ENCODE results near the gene DRD2.
"Not testable (repeated sequence)": the region's sequence is repeated elsewhere in the genome, so short reads cannot be mapped to it uniquely, and the experiment has no call there.

The DRD2 gene
- total RNA-seq = 0 to 0.04 reads per million in 2 donors

DNA sequence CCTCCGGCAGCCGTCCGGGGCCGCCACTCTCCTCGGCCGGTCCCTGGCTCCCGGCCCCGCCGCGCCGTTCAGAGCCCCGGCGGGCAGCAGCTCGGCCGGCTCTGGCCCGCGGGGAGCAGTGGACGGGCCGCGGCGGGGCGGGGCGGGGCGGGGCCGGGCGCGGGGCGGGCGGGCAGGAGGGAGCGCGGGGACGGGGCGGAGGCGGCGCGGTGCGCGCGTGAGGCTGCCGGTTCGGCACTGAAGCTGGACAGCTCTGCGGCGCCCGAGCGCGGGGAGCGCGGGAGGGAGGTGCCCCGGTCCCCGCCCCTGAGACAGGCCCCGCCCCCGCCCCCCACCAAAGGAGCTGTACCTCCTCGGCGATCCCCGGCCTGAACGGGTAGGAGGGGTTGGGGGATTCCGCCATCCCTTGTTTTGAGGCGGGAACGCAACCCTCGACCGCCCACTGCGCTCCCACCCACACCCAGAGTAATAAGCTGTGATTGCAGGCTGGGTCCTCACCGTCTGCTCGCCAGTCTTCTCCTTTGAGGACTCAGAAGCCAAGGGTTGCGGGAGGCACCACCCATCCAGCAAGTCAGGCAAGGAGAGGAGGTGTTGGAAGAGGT is at the start of gene DRD2:
Gene DRD2, minus strand, starts transcription at position 239 of the 602 bp plus-strand sequence. CDS start 50,747 bp downstream, outside the sequence.
- no peak for DNase-seq

DNA sequence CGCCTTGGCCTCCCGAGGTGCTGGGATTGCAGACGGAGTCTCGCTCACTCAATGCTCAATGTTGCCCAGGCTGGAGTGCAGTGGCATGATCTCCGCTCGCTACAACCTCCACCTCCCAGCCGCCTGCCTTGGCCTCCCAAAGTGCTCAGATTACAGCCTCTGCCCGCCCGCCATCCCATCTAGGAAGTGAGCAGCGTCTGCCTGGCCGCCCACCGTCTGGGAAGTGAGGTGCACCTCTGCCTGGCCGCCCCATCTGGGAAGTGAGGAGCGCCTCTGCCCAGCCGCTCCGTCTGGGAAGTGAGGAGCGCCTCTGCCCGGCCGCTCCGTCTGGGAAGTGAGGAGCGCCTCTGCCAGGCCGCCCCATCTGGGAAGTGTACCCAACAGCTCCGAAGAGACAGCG is 48.7 kb upstream of the DRD2 start:
- not testable (repeated sequence) for DNase-seq

DNA sequence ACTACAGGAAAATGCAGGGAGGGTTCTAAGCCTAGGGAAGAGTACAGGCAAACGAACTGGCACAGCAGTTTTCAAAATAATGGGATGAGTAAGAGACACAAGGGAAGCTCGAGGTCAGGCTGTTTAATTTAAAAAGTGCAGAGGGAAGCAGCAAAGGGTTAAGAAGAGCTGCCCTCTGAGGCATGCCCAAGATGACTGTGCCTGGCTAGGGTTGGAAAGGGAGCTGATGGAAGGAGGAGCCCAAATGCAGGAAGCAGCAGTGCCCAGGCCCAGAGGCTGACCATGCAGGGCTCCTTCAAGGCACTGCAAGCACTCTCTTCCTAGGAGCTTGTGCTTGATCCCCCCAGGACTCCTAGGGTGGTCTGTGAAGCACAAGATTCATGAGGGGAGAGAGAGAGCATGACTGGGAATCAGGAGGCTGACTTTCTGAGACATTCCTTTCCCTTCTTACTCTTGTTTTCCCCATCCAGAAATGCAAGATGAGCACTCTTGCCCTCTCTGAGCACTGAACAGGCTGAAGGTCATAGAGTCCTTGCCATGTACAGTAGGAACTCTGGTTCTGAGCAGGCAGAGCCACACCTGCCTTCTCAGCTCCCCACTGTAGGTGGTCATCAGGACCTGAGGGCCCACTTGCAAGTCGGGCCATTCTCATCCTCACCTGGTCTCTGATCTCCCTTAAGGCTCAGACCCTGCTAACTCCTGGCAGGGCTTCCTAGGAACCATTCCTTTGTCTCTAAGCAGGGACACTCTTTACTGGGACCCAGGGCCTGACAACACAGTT is 46.7 kb upstream of the DRD2 start:
- DNase-seq = no peak

DNA sequence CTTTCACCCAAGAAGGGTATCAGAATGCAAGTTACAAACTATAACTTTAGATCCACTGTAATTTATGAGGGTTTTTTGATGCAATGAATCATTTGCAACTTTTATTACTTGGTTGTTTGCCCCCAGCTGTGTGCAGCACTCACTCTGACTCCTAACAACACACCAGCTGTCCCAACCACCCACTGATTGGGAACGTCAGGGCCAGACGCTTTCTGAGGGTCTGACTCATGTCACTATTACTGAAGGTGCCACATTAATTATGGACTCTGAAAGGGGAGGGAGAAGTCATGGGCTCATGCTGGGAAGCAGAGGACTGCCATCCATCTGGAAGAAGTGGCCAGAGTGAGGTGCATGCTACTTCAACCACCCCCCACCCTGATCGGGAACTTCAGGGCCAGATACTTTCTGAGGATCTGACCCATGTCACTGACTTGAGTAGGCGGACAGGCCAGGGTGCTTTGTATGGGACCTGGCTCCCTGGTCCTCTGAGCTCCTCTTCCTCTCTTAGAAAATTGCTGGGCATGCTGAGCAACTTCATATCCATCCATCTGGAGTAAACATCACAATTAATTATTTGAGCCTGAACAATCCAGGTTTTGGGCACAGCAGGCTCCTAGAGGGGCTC is 44.9 kb upstream of the DRD2 start:
- no peak for DNase-seq

DNA sequence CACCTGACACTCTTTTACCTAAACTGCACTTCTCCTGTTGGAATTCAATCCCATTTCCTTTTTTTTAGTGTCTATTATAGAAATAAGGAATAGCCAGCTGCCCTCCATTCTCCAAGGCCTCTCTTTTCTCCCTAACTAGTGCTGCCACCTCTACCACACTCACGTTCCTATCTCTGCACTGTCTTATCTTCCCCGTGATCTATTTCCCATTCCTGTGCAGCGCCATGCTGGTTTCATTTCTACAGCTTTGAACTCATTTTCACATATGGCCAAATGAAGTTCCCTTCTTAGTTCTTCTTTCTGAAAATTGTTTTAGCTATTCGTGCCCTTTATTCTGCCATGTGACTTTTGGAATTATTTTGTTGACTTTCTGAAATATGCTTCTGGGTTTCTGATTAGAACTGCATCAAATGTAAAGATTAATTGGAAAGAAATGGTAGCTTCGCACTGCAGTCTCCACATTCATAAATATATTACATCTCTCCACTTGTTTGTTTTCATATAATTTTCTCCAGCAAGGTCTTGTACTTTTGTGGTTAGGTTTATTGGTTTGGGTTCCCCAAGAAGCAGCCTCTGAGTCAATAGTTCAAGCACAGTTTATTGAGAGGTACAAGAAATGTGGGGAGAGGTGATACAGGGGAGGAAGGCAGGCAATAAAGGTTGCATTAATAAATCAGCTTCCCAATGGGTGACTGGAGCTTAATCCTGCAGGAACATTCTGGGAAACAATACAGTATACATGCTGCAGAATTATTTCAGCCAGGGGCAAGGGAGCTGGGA is 43.7 kb upstream of the DRD2 start:
- DNase-seq = no peak

DNA sequence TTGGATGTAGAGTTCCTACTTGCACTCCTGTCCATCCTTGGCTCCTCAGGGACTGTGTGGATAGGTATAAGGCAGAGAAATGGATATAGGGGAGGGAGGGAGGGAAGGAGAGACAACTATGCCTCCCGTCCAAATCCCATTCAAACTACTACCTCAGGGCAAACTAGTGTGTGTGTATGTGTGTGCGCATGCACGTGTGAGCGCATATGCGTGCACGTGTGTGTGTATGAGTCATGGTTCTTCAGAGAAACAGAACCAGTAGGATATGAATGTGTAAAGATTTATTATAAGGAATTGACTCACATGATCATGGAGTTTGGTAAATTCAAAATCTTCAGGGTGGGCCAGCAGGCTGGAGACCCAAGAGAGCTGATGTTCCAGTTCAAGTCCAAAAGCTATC is 42.2 kb upstream of the DRD2 start:
- DNase-seq = no peak

DNA sequence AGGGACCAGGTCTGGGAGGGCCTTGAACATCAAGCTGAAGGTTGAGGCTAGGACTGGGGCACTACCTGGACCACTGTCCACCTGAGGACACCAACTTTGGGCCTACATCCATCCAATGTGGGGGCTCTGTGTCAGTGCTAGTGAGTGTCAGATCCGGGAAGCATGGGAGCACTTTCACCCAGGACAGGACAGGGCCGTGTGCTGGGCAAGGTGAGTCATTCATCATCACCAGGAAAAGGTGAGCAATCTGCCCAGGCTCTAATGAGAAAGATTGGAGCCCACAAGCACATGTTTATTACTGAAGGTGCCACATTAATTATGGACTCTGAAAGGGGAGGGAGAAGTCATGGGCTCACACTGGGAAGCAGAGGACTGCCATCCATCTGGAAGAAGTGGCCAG is 39.7 kb upstream of the DRD2 start:
- DNase-seq = no peak

DNA sequence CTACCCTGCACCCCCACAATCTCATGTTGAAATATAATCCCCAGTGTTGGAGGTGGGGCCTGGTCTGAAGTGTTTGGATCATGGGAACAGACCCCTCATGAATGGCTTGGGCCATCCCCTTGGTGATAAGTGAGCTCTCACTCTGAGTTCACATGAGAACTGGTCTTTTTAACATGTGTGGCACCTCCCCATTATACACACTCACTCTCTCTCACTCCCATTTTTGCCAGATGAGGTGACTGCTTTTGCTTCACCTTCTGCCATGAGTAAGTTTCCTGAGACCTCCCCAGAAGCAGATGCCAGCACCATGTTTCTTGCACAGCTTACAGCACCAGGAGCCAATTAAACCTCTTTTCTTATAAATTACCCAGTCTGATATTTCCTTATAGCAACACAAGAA is 32.1 kb upstream of the DRD2 start:
- no peak for DNase-seq

DNA sequence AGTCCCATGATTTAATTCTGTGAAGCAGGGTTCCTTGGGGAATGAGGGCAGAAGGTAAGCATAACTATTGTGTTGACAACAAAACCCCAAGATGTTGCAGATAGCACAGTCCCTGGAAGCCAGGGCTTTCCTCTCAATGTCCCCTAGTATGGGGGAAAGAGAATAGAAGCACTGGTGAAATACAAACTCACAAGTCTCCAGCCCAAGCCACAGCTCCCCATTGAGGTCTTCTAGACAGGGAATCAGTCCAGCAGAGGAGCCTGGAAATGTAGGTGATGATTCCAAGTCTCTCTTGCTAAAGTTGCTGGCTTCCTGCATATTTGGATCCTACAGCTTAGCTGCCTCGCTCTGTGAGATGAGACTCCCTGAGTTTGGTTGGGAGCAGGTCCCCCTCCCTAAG is 31.7 kb upstream of the DRD2 start:
- DNase-seq = no peak

DNA sequence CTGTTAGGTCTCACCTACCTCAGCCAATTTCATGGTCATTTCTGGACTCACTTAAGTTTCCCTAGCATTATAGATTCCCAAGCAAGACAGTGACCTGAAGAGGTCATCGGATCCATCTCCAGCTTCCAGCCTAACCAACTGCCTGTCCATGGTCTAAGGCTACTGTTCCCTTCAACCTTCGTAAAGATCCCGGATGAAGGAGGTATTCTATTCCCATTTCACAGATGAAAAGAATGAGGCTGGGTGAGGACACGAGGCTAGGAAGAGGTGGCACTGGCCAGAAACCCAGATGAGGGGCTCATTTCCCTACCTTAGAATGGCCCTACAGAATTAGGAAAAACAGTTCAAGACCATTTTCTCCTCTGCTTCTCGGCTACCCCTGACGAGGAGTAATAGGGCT is 31.3 kb upstream of the DRD2 start:
- DNase-seq = no peak

DNA sequence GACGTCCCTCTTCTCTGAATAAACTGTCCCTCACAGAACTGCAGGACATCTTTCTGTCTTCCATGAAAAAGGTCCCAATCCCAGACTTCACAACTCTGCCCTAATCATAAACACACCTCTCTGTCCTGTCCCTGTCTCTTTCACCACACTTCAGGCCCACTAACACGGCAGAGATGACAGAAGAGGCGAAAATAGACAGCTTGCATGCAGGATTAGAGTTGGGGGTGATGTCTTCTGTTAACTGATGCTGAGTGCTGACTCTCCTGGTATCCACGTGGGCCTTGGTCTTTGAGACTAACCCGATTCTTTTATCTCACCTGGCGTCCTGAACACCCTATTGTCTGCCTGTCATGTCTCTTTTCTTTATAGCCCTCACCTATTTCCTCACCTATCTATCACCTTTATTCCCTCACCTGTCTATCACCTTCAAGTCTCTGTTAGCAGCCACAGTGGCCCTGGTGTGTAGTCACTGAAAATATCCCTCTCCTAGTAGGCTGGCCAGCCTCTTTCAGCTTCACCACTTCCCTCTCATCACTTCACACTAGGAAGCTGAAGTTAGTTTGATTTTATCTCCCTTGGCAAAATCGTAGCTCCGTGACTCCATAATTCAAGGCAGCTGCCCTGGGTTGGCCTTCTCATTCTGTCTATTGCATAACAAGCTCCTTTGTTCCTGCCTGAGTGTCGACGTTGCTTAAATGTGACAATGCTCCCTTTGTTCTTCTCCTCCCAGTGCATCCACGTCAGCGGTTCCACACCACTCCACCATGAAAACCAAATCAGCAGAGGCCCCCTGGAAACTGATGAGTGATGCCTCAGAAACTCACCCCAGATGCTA is 30.6 kb upstream of the DRD2 start:
- DNase-seq = no peak

DNA sequence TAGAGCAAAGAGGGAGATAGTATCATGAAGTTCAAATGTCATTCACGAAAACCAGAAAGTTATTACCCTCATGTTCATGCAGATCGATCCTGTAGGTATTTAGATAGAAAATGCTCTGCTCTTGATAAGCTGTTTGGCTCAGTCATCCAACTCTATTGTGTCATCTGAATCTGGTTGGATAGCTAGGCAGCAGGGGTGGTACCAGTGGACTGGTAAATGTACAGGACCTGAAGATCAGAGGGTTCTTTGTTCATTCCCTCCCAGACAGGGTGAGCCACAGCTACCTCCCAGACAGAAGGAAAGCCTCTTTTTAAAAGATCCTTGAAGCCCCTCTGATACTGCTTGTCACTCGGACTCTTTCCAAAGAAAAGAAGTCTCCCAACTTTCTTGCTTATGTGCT is 29.8 kb upstream of the DRD2 start:
- no peak for DNase-seq

DNA sequence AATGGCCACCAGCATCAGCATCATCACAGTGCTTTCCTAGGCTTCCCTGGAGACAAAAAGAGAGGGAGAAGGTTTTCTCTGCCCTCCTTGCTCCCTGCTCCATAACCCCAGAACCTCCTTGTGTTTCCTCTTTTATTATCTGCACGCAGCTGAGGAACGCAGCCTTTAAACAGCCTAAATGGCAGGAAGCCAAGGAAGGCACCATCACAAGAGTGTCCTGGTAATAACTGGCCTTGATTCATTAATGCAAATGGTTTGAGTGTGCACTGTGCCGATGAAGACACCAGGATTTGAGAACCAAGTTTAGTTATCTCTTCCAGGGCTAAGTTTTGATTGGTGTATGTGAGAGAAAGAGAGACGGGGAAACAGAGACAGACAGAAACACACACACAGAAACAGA is 29.4 kb upstream of the DRD2 start:
- DNase-seq = no peak

DNA sequence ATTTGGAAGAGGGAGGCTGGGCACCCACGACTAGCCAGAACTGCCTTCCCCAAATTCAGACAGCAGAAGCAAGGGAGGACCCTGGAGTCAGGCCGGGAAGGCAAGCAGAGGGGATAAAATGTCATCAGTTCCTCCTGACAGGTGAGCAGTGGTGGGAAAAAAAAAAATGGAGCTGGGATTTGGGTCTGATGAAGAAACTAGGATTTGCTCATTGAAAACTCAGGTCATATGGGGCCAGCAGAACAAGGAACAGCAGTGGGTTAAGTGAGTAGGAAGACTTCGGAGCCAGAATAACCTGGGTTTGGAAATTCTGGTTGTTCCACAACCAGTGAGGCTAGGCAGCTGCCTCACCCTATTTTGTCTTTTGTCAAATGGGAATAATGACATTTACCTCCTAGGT is 28.9 kb upstream of the DRD2 start:
- no peak for DNase-seq

DNA sequence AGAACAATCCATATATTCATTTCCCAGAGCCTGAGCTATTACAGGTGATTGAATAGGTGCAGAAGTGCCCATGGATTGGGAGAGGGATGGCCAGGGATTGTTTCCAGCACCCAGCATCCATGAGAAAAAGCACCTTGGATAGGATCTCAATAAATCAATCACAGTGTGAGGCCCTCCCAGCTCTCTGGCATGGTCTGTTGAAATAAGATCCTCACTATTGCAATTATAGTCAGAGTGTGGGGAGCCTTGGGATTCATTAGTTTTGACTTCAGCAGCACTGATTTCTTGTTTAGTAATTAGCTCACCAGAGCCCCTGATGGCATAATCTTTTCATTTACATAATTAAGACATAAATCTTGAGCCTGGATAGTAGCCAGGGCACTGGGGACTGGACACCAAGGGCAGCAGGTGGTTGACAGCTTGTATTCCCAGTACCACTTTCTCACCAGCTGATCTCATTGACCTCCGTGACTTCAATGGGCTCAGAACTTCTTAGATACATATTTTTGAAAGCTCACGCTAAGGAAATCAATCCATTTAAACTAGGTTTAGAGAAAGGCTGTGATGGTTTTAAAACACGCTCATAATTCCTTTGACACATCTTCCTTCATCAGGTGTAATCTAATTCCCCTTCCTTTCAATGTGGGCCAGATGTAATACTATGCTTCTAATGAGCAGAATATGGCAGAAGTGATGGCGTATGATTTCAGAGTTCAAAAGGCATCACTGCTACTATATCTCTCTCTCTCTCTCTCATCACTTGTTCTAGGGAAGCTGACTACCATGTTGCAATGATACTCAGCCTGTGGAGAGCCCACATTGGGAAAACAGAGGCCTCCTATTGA is 22.1 kb upstream of the DRD2 start:
- DNase-seq = no peak

DNA sequence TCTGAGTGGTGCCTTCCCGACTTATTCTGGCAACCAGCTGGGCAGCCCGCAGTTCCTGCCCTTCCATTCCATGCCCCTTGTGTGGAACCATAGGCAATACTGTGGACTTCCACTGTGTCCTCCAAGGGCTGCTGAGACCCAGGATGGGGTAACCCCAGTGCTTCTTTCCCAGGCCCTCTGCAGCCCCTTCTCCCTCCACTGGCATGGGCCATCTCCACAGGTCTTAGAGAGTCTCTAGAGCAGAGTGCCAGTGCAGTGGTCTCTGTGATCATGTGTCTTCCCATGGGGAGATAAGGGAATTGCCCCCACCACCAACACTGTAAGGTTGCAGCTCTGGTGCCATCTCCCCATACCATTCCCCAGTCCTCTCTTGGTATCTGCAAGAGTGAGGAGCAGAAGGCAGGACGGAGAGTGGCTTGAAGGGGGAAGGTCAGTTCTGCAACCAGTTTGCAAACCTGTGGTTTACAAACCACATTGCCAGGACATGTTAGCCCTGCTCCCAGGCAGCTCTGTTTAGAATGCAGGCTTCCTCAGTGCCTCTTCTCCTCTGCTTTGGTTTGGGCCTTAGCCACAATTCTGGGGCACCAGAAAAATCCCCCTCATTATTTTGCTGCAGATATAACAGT is 20.9 kb upstream of the DRD2 start:
- no peak for DNase-seq

DNA sequence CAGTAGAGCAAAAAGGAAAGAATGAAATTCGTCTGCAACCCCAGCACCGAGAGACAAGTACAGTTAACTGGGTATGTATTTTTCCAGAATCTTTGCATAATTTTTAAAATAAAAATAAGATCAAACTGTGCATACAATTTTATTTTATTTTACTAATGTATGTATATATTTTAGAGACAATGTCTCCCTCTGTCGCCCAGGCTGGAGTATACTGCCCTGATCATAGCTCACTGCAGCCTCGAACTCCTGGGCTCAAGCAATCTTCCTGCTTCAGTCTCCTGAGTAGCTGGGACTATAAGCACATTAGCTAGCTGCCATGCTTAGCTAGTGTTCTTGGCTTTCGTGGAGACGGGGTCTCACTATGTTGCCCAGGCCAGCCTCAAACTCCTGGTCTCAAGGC is 18.8 kb upstream of the DRD2 start:
- DNase-seq = no peak

DNA sequence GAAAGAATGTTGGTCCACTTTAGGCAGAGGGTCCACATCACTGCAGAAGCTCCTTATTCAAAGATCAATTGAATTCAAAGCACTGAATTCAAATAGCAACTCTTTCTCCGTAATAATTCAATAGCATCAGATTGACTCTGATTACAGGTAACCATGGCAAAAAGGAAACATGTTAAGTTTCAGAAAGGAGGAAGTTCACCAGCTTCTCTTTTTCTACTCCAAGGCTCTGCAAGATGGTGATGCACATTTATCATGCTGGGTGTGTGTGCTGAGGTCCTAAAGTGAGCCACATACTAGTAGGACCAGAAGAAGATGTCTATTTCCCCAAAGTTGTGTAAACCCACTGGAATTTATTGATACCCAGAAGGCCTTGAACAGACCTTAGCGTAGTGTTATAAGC is 18.0 kb upstream of the DRD2 start:
- DNase-seq = no peak

DNA sequence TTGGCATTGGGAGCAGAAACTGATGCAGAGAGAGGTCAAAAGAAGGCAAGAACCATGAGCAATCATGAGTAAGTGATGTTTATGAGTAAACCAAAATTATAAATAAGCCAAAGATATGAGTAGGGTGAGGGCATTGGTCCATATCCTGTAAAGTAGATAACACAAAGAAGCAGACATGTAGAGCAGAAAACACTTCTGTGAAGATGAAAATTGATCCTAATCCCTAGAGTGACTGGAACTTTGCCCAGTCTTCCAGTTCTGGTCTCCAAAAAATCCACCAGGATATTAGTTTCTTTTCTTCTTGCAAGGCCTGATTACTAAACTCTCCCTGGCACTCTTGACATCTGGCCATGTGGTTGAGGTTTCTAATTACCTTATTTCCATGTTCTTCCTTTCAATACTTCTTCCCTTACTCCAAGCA is 13.7 kb upstream of the DRD2 start:
- DNase-seq = no peak

DNA sequence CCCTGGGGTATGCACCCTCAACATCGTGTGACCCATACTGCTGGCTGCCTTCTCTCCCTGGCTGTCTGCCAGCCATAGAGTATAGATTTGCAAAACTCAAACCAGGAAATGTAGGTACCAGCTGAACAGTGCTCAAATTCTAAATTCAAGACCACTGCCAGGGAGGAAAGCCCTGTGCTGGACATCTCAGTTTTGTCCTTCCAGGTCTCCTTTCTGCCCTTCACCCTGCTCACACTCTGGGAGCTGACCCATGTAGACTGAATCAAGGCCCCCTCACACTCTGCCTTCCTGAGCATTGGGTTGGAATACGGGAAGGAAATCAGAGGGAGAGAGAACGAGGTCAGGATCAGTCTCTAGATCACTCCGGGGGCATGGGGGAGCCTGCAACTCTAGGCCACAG is 12.4 kb upstream of the DRD2 start:
- DNase-seq = no peak

DNA sequence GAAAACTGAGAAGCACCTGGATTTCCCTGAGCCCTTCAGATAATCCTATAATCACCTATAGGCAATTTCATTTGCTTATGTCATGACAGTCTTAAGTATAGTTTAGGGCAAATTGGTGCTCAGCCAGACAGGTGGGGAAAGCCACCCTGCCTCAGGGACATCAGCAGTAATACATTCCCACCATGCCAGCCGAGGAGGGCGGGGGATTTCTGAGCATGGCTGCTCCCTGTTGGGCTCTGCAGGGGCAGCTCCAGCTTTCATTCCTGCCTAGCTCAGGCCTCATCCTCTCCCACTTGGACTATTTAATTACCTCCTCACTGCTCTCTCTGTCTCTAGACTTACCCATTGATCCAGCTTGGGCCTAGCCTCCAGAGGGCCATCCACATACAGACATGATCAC is 9.0 kb upstream of the DRD2 start:
- no peak for DNase-seq

Measured in activated gamma-delta T cell (primary cell).